ENCODE results near the gene LYL1.

Gene LYL1

DNA sequence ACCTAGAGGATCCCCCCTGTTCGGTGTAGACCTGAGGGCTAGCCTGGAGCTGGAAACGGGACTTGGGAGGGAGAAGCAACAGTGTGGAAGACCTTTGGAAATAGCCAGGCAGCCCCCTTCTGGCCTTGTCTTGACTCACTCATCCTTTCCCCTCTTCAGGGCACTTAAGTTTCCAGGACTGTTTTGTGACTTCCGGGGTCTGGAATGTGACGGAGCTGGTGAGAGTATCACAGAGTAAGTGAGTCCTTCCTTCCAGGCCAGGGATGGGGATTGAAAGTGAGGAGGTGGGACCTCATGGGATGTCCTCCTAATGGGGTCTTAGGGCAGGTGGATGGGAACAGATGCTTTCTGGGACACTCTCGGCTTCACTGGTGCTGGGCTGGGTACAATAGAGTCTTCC, 29.4 kb downstream of the LYL1 start:
- DNase-seq (ENCODE audit: low spot score): no peak

DNA sequence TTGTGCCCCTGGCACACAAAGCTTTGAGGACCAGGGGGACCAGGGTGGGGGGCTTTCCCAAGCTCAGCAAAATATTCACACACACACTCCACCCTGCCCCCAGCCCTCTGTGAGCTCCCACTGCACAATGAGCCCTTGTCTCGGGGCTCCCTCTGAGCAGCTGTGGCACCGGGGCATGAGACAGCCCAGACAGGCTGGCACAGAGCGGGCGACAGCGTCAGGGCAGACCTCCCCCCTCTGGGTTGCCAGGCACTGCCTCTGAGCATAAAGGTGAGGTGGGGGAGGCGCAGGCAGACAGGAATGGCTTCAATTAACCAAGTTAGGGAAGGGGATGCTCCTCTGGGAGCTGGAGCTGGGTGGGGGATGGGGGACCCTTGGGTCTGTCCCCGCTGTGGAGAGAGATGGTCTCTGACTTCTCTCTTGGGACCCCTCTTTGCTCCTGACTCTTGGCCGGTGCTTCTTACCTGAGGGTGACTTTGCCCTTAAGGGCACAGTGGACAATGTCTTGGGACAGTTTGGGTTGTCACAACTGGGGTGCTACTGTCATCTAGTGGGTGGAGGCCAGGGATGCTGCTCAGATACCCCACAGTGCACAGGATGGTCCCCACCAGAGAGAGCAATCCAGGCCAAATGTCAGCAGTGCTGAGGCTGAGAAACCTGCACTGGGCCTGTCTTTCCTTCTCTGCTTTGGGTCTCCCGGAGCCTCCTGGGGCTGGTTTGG, 30.3 kb downstream of the LYL1 start:
- DNase-seq (ENCODE audit: low spot score): no peak

DNA sequence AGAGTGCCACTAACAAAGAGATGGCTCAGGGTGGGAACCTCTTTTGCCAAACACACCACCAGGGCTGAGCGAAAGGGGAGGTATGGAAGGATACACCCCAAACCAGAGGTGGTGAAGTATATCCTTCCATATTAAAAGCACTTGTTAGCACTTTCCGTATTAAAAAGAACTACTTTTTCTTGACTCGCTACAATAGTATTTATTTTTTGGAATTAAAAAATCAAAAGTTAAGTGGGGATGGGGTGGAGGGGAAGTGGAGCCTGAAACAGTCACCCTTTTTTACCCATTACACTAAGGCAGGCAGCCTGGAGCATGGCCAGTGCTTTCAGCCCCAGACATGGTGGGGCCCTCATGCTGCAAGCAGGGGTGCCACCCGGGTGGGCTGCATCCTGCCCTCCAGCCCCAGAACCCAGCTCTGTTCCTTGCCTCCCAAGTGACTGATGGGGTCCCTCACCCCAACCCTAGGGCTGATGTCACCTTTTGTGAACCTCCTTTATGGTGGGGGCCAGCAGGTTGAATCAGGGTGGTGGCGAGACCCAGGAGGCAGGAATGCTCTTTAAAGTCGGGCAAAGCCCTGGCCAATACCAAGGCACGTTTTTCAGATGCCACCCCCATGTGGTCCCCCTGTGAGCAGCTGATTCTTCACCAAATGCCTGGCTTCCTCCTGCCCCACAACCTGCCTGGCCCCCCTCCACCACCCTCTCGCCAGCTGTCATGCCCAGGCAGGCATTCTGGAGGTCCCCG, 31.0 kb downstream of the LYL1 start:
- DNase-seq (ENCODE audit: low spot score): no peak

DNA sequence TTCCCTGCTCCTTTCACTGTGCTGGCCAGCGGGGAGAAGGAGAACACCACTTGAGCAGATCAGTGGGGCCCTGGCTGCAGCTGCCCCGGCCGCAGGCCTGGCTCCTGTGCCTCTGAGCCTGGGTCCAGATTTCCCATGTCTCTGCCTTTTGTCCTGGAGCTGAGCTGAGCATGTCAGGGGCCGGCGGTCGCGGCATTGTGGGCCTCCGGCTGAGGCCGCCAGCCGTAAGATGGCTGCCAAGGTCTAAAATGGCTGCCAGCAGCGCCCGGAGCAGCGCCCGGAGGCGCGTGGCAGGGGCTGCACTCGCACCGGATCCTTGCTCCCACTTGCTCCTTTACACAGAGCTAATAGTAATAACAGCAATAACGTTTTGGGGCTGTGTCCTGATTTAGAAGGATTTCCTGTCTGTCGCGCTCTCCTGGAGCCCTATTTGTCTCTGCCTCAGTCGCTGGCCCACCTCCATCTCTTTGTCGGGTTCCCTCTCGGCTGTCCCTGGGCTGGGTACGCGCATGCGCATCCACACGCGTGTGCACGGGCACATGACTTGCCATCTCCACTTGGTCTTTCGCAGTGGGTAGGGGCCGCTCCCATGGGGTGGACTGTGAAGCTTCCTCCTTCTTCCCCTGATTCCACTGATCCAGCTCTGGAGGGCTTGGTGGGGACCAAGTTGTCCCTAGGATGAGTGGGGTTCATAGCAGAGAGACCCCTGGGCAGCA, 32.1 kb downstream of the LYL1 start:
- no peak for DNase-seq (ENCODE audit: low spot score)

DNA sequence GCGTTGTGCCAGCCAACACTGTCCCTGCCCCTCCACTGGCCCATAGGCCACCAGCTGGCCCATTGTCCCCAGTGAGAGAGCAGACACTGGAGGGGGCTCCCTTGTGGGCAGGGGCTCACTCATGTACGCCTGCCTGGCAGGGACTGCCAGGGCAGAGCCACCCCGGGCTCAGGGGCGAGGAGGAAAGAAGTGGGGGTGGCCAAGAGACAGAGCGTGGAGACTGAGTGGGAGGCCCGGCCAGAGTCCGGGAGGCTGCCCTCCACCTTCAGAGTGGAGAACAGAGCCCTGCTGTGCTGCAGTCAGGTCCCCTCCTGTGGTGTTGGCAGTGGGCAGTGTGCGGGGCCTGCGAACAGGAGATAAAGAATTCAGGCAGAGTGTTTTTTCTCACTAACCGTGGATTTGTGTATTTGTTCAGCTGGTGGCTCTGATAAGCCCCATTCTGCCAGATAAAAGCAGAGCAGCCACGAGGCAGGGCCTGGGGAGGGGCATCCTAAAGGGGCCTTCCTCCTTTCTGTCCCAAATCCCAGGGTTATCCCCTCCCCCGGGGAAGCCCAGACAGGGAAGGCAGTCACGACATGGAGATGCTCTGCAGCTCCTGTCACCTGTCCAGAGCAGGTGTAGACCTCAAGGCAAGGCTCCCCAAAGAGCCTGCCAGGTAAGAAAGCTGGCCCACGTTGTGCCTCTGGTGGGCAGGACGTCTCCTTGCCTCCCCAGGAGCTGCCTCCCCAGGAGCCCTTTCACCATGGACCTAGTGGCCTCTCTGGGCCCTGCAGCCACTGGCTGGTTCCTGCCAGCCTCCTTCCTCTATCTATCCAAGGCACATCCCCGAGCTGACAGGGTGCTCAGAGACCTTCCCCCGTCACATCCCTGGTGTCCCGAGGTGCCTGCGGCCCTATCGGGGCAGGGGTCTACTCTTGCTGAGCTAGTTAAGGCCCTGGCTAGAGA, 33.0 kb downstream of the LYL1 start:
- DNase-seq (ENCODE audit: low spot score): no peak

DNA sequence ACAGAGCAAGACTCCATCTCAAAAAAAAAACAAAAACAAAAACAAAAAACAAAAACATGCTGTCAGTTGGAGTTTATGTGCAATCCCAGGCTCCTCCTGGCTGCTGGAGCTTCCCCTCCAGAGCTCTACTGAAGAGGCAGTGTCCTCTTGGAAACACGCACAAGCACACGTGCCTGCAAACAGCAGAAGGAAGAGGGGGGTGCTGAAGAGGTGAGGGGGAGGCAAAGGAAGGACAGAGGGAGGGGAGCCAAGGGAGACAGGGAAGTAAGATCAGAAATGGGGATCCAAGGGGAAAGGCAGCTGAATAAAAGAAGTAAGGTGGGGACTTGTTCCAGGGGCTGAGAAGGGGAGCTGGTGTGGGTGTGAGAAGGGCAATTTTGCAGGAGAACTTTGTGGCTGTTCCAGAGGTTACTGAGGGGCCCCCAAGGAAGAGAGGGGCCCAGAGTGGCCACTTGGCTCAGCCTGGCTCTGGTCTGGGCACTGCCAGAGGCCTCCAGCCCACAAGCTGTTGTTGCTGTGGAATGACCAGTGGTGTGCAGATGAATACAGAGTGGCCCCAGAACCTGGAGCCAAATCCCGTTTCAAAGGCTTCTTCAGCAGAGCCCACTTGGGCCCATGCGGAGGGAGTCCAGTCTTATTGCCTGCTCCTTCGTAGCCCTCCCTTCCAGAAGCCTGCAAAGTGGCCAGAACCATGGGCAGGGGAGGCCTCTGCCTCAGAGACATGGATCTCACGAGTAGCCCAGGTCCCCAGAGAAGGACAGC, 34.4 kb downstream of the LYL1 start:
- no peak for DNase-seq (ENCODE audit: low spot score)

DNA sequence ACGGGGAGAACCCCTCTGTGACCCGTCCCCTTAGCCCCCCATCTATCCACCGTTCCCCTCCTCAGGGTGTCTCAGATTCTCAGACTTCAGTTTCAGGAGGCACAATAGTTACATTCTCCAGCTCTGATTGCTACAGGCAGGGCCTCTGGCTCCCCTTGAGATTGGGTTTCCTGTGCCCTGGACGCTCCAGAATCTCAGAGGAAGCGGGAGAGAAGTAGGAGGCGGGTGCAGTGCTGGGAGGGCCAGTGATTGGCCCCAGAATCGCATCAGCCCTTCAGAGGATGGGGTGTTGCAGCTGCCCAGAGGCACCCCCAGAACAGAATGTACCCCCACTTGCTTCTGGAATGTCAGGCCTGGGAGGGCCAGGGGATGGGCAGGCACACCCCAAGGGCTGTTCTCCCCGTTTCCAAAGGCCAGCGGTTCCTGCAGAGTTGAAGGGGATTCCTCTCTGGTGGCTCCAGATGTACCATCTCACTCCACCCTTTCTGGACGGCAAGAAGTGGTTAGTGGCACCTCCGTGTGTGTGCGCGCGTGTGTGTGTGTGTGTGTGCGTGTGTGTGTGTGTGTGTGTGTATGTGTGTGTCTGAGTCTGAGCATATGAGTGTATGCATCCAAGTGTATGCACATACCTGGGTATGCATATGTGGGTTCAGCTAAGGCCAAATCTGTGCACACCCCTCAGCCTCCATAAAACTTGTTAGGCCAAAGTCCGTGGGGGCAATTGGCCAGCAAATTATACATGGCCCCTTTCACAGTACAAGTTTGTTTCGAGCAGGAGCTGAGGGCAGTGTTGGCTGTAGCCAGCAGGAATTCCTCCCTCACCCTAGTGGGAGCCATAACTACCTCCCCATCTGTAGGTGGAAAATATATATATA, 35.5 kb downstream of the LYL1 start:
- peak; percentile 52 for DNase-seq (ENCODE audit: low spot score)

DNA sequence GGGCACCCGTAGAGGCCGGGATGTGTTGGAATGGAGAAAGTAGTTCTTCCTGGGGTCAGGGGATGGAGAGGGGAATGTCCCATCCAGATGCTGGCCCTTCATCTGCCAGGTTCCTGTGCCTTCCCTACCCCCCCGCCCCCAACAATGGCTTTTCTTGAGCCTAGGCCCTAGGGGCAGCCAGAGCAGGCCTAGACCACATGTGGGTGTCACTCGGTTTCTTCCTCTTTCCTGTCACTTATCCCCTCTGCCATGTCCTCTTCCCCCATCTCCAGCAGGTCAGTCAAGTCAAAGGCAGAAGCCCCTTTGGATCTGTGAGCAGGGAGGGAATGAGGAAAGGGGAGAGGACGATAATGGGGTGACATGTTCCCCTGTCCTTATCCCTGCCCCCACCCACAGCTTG, 36.4 kb downstream of the LYL1 start:
- no peak for DNase-seq (ENCODE audit: low spot score)

DNA sequence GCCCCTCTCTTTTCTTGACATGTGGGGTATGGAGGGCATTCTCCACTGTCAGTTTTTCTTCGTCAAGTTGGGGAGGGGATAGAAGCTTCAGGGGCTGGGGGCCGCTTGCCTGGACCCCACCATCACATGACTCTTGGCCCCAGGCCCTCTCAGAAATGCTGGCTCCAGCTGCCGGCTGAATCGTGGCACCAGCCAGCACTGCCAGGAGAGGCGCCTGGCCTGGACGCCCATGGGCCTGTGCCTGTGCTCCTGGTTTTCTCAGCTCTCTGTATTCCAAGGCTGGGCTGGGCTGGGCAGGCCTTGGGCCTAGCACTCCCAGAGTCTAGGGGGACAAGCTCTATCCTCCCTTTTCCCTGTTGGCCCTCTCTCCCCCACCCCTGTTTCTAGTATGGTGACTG, 38.6 kb downstream of the LYL1 start:
- no peak for DNase-seq (ENCODE audit: low spot score)

DNA sequence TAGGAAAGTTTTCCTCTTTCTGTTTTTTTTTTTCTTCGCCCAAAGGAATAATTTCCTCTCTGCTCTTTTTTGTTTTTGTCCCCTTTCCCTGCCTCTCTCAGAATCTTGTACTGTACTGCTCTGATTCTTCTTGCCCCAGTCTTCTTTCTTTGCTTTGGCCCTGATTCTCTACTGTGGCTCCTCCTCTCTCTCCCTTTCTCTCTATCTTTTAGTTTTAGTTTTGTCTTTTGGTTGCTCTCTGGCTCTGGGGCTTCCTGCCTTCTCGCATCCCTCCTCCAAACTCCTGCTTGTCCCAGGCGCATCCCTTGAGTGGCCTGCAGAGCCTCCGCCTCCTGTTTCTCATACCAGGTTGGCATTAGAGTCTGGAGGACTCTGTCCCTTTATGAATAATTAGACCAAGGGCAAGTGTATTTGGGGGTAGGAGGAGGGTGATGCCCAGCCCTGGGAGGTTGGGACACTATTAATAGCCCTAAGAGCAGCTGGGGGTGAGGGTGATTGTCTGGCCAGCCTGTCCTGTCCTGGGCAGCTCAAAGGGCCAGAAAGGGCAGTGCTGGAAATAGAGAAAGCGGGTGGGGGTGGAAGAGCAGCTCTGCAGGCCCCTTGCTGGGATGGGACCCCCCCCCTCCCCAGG, 39.1 kb downstream of the LYL1 start:
- no peak for DNase-seq (ENCODE audit: low spot score)

DNA sequence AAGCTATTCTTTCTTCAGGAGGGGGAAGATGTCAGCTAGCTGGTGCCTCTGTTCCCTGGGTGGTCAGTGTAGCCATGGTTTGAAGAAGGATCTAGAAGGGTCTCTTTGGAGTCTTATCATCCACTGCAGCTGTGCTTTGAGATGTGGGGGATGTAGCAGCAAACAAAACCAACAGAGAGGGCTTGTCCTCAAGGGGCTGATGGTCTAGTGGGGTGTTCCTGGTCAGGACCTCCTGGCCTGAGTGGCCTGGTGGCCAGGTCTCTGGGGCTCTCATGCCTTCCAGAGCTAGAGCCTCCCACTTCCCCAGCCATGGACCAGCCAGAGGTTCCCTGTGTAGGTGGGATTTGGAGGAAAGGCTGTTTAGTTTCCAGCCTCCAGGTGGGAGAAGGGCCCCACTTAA, 40.3 kb downstream of the LYL1 start:
- no peak for DNase-seq (ENCODE audit: low spot score)

DNA sequence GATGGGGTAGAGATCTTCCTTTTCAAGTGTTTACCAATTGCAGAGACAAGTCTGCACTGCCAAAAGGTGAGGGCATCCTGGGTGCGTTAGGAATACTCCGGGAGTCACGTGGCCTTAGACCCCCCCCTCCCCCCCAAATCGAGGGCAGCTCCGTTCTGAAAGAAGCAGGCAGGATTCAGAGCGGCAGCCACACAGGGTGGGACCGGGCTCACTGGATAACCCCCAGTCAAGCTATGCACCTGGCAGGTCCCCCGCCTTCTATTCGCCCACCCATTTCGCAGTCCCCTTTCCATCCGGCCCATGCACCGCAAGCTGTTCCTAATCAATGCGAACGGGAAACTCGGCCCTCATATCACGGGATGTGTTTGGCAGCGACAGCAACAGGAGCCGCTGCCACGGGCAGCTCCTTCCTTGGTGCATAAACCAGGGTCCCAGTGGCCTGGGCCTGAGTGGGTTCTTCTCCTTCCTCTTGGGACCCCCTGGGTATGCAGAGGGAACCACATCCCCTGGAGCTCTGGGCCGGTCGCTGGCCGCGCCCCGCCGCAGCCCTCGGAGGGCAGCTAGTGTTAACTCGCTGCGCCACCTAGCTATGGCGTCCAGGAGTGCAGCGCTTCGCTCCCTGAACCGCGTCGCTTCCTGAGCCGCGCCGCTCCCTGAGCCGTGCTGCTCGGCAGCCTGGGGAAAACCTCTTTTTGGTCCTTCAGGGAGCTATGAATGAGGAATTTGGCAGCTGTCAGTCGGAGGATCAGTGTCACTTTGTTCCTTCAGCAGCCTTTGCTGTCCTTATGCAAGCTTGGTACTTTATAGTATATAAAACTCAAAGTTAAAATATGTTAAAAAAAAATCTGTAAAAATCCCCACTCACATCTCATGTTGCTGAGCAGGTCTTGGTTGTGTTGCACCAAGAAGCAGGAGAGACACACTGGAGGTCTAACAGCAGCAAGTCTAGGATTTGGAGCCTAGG, 41.4 kb downstream of the LYL1 start:
- peak; percentile 84 for DNase-seq (ENCODE audit: low spot score)

DNA sequence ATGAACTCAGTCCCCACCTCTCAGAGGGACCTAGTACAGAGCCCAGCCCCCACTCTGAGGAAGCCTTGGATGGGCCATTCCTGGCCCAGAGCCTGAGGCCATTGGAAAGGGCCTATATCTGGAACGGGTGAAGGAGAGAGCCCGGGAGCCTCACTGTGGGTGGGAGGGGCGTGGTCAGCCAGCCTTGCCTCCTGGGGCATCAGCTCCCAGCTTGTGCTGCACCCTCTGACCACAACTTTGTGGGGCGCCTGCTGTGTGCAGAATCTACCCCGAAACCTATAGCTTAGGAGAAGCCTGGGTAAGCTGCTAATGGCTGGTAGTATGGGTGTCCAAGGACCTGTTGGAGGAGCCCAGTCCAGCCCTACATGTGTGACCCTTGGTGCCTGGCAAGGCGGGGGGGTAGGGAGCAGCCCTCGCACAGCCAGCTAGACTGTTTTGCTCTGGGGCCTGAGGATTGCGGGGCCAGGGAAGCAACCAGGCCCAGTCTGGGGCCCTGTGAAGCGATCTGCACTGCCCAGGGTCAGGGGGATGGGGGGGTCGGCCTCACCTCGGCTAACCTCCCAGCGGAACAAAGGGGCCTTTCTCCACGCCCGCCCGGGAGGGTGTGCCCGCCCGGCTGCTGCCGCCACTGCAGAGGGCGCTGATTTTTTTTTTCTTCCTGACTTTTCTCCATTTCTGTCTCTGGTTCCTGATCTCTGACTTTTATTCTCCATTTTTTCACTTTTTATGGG, 42.3 kb downstream of the LYL1 start:
- DNase-seq (ENCODE audit: low spot score): peak; percentile 83

DNA sequence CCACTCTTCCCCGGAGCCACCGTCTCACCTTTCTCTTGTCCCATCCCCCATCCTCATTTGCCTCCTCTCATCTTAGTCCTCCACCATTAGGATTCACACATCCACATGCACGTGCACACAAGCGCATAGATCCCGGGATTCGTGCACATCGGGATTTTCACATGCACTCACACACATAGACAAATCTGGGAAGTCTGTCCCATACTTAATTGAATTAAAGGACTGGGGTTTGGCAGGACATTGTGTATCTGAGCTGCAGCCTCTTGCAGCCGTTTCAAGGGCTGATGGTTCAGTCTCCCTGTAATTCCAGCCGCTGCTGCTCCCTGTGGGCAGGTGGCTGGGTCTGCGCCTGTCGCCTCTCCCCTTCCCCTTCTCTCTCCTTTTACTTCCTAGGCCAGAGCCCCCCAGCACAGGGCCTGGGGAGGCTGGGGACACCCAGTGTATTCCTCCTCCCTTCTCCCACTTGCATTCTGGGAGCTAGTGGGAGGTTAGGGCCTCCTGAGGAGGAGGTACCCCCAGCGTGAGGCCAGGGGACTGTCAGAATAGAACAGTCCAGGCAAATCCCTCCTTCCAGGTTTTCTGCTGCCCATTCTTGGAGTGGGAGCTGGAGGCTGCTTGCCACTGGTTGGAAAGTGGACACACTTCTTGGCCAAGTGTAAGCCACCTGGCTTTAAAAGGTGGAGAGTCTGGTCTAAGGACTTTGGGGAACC, 43.6 kb downstream of the LYL1 start:
- no peak for DNase-seq (ENCODE audit: low spot score)

DNA sequence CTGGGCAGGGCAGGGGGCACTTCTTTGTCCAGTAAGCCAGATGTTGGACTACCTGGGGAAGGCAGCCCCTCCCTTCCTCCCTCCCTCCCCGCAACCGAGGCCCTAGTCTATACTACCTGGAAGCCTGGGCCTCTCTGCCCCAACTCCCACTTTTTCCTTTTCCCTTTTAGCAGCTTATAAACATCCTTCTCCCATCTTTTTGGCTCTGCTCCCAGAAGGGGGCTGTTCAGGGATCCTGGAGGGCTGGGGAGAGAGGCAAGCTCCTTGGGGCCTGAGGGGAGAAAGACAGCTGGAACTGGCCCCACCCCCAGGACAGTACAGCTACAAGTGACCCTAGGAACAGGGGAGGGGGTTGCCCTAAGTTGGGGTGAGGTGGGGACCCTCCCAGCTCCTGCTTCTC, 44.9 kb downstream of the LYL1 start:
- DNase-seq (ENCODE audit: low spot score): no peak

DNA sequence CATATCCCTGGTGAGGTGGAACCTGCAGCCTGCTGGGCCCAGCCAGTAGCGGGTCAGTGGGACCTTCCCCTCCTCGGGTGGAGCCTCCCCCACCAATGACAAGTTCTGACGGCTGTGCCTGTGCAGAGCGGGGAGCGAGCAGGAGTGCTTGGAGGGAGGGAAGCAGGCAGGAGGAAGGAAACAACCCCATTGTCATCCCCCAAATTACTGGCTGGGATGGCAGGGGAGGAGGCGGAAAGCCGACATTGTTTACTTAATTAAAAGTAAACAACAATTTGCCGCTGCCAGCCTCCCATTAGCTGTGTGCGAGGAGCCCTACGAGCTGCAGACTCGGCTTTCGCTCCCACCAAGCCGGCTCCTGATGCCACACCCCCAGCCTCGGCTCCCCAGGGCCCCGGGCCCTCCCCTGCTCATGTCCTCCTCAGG, 45.5 kb downstream of the LYL1 start:
- no peak for DNase-seq (ENCODE audit: low spot score)

DNA sequence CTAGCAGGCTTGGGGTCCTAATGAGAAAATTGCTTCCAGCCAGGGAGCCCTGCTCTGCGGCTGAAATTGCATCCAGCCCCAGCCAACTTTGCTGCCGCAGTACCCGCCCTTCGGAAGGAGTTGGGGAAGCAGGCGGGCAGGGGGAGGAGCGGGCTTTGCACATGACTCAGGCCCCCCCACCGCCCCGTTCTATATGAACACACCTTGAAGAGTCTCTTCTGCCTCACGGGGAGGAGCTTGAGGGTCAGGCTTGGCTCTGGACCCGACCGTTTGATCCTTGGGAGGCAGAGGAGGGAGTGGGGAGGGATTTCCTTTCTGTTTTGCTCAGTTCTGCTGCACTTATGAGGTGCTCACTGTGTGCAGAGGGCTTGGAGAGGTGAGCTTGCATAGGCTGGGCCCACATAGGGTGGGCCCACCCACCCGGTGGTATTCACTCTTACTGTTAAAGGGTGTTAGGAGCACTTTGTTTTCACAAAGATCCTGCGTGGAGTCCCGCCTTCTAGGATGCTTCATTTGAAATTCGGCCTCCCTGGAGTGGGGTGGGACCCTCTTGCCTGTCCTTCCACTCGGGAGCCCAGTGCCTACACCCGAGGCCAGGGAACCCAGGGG, 46.5 kb downstream of the LYL1 start:
- no peak for DNase-seq (ENCODE audit: low spot score)
